Fibroblast of pulmonary artery (primary cell): ENCODE data around the gene PTPRN2.

Source experiments
- DNase-seq: peaks from one replicate; pipeline ENCODE4 v3.0.0-alpha.2; 2010; ENCODE audit warnings: low read depth
- H3K4me3 ChIP-seq: replicated peaks from 2 replicates; pipeline ENCODE4 v1.5.1; 2011; ENCODE audit warnings: low read depth, mild to moderate bottlenecking, control low read depth, low read length, moderate library complexity
- TF ChIP-seq, protein P1 (sequence below): IDR thresholded peaks from 2 replicates; pipeline ENCODE4 v1.5.1; 2011; ENCODE audit warnings: mild to moderate bottlenecking, control low read depth, low read length, inconsistent platforms; ENCODE audit errors: missing control alignments

PTPRN2 gene

DNA sequence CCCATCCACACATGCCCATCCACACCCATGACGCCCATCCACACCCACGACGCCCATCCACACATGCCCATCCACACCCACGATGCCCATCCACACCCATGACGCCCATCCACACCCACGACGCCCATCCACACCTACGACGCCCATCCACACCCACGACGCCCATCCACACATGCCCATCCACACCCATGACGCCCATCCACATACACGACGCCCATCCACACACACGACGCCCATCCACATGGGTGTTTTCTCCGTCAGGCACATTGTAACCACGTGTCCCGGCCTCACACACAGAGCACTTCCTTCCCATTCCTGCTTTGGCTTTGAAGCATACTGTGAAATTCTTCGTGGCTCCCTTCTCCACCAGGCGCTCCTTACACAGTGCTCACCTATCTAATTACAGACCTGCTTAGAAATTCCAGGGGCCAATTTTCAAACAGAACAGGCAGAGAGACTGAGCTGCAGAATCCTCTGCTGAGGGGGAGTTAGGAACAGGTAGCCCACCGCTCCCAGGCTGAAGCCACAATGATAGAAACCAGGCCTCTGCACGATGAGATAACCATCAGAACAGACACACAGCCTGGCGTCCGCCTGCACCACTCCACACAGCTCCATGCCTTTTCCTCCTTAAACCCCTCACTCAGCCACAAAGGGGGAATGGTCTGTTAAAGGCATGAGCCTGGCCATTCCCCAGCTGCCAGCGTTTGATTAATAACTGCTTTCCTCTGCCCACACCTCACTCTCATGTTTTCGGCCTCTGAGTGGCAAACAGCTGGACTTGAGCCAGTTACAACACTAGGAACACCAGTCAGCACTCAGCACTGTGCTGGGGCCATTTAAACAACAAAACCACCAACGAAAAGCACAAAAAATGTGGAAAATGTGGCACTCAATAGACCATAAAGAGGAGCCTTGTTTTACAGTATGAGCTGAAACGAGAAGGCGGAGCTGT lies 501.6 kb downstream of the PTPRN2 start:
- TF ChIP-seq, protein P1, sequence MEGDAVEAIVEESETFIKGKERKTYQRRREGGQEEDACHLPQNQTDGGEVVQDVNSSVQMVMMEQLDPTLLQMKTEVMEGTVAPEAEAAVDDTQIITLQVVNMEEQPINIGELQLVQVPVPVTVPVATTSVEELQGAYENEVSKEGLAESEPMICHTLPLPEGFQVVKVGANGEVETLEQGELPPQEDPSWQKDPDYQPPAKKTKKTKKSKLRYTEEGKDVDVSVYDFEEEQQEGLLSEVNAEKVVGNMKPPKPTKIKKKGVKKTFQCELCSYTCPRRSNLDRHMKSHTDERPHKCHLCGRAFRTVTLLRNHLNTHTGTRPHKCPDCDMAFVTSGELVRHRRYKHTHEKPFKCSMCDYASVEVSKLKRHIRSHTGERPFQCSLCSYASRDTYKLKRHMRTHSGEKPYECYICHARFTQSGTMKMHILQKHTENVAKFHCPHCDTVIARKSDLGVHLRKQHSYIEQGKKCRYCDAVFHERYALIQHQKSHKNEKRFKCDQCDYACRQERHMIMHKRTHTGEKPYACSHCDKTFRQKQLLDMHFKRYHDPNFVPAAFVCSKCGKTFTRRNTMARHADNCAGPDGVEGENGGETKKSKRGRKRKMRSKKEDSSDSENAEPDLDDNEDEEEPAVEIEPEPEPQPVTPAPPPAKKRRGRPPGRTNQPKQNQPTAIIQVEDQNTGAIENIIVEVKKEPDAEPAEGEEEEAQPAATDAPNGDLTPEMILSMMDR: no peak
- DNase-seq: no peak
- H3K4me3 ChIP-seq: no peak overlapping the region

DNA sequence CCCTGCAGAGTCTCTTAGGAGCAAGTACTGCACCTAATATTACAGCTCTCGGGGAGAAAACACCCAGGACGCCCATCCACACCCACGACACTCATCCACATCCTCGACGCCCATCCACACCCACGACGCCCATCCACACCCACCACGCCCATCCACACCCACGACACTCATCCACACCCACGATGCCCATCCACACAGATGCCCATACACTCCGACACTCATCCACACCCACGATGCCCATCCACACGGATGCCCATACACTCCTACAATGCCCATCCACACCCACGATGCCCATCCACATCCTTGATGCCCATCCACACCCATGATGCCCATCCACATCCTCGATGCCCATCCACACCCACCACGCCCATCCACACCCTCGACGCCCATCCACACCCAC lies 503.1 kb downstream of the PTPRN2 start:
- DNase-seq: no peak
- TF ChIP-seq, protein P1: no peak
- H3K4me3 ChIP-seq: no peak overlapping the region

- DNase-seq: no peak
- no peak overlapping the region for H3K4me3 ChIP-seq
- TF ChIP-seq, protein P1: no peak
Measured at GRCh38 chr7:158083526-158084310, 503.9 kb downstream of the PTPRN2 start.

- DNase-seq: no peak
- H3K4me3 ChIP-seq: no peak overlapping the region
- TF ChIP-seq, protein P1: no peak
Measured at GRCh38 chr7:158082761-158083160, 504.9 kb downstream of the PTPRN2 start.

DNA sequence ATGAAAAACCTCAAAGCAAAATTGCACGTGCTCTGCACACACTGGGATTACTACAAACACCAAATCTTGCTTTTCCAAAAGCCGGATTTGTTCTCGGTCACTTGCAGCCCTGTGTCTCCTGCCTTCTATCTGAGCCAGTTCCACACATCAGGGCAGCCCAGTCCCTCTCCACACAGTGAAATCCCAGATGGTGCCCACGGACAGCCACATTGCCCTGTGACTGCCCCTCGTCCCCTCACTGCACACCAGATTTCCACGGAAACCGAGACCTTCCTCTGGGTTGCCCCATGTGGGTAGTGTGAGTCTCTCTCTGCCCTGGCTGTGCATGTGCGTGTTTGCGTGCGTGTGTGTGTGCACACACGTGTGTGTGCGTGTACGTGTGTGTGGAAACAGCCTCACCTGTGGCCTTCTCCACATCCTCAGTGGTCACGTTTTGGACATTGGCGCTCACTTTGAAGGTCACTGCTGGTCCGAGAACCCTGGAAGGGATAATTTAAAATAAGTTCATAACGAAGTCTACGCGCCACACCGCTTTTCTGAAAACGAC lies 506.7 kb downstream of the PTPRN2 start:
- no peak overlapping the region for H3K4me3 ChIP-seq
- no peak for DNase-seq
- TF ChIP-seq, protein P1: no peak

DNA sequence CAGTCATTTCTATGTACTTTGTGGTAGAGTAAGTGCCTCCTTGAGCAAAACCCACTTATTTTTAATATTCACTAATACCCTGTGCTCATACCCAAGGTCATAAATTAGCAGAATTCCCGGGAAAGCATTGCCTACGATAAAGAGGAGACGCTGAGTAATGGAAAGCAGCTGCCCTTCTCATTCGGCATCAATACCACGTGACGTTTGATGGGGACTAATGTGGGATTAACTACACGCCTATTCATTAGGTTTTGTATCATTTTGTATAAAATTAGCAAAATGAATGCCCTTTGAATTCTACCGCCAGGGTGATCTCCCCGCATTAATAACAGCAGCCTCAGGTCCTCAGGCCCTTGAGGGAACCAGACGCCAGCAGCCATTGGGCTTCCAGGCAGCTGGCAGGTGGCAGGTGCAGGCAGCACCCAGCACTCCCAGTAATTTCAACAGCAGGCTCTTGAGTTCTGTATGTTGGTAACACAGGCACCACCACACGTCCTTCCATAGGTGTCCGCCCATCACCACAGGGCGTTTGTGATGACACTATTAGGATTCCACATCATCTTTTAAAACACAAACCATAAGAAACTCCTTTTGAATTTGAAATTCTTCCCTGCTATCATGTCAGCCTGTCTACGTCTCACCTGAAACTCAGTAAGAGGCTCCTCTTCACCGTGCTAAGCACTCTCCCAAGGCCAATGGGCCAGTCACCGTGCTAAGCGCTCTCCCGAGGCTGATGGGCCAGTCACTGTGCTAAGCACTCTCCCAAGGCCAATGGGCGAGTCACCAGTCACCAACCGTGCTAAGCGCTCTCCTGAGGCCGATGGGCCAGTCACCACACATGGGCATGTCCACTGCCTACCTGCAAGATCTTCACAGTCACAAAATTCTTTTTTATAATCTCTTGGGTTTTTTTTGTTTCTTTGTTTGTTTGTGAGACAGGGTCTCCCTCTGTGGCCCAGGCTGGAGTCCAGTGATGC lies 509.4 kb downstream of the PTPRN2 start:
- TF ChIP-seq, protein P1: no peak
- no peak for DNase-seq
- no peak overlapping the region for H3K4me3 ChIP-seq
